HUES64 (cell line): ENCODE data around the gene DHX57.

Experiments
- H3K27ac ChIP-seq: 2 replicates; pipeline ENCODE4 v1.7.0; 2013; ENCODE audit warnings: low read depth, low read length, inconsistent platforms
- H3K27me3 ChIP-seq: 2 replicates; pipeline ENCODE4 v1.6.1; 2013; ENCODE audit warnings: mild to moderate bottlenecking, low read length; ENCODE audit not compliant: insufficient read depth
- H3K36me3 ChIP-seq: 2 replicates; pipeline ENCODE4 v1.6.1; 2013; ENCODE audit warnings: mild to moderate bottlenecking, low read length; ENCODE audit not compliant: insufficient read depth
- H3K4me1 ChIP-seq: 2 replicates; pipeline ENCODE4 v1.6.1; 2013; ENCODE audit warnings: mild to moderate bottlenecking, low read length, moderate library complexity; ENCODE audit not compliant: insufficient read depth
- H3K4me3 ChIP-seq: 2 replicates; pipeline ENCODE4 v1.5.1; 2013; ENCODE audit warnings: mild to moderate bottlenecking, low read length, moderate library complexity
- H3K9ac ChIP-seq: 2 replicates; pipeline ENCODE4 v1.6.1; 2013; ENCODE audit warnings: mild to moderate bottlenecking, low read depth, low read length
- H3K9me3 ChIP-seq: 2 replicates; pipeline ENCODE4 v1.6.1; 2013; ENCODE audit warnings: low read depth, low read length; ENCODE audit not compliant: insufficient read depth
- WGBS: fragments of 150-250, 120-280 bp; methylation state at CpG from one replicate; pipeline ENCODE4 v1.1.7; 2013; ENCODE audit warnings: missing lambda C conversion rate; 5-methylcytosine and 5-hydroxymethylcytosine counted together

The DHX57 gene

GRCh38 chr2:38898256-38898655 is 22.5 kb upstream of the DHX57 start:
- no peak overlapping the region for H3K9ac ChIP-seq
- H3K9me3 ChIP-seq: no peaks in the 10 kb centered on the region
- H3K4me3 ChIP-seq: no peak overlapping the region
- 87% methylated on average over 4 of the region's 5 CpGs for WGBS
- no peaks in the 10 kb centered on the region for H3K27me3 ChIP-seq
- H3K4me1 ChIP-seq: no peaks in the 10 kb centered on the region
- no peaks in the 10 kb centered on the region for H3K36me3 ChIP-seq
- no peak overlapping the region for H3K27ac ChIP-seq

DNA sequence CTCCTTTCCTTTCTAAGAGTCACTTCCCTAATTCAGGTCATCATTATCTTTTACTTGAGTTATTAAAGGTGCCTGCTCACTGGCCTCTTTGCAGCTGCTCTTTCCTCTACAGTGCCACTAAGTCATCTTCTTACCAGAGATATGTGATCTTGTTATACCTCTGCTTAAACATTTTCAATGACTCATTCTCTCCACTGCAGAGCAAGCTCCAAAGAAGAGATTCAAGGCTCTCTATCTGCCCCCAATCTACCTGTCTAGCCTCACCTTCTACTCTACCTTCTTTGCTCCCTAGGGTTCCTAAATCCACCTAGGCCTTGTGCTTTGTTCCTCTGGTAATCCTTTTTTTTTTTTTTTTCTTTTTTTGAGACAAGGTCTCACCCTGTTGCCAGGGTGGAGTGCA is 17.1 kb upstream of the DHX57 start:
- H3K36me3 ChIP-seq: no peaks in the 10 kb centered on the region
- no peak overlapping the region for H3K4me3 ChIP-seq
- H3K9me3 ChIP-seq: no peaks in the 10 kb centered on the region
- no peaks in the 10 kb centered on the region for H3K27me3 ChIP-seq
- H3K4me1 ChIP-seq: no peaks in the 10 kb centered on the region
- H3K27ac ChIP-seq: no peak overlapping the region
- no peak overlapping the region for H3K9ac ChIP-seq

DNA sequence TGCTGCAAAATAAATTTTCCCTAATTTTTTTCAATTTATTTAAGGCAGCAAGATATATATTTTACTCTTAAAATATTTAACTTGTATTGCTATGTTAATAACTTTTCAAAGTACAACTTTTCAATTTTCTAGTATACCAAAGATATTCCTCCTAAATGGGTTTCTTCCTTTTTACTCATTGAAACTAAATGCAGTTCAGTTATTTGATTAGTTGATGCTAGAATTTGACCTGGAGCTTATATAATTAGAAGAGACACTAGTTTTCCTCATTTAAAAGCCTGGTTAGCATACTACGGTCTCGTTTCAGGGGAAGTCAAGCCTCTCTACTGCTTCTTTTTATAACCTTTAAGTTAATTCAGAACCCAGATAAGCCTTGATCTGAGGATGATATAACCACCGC is 13.8 kb upstream of the DHX57 start, which contains the start of gene ARHGEF33:
Gene ARHGEF33 (plus strand): TSS at position 301 of the 400 bp plus-strand sequence. CDS start 29,573 bp downstream, outside the sequence.
- Histone ChIP-seq H3K4me3 (no peak within 1 kb of the TSS), H3K27me3 (no peaks in the 10 kb centered on the region), H3K9ac (no peak within 1 kb of the TSS), H3K9me3 (no peaks in the 10 kb centered on the region), H3K27ac (no peak within 1 kb of the TSS), H3K36me3 (no peaks in the 10 kb centered on the region), H3K4me1 (no peaks in the 10 kb centered on the region)
- WGBS: 98% methylated on average over 3 of the region's 3 CpGs

GRCh38 chr2:38889045-38889444 is 13.3 kb upstream of the DHX57 start:
- Histone ChIP-seq H3K4me3 (no peak overlapping the region), H3K27me3 (no peaks in the 10 kb centered on the region), H3K4me1 (no peaks in the 10 kb centered on the region), H3K9ac (no peak overlapping the region), H3K36me3 (no peaks in the 10 kb centered on the region), H3K9me3 (no peaks in the 10 kb centered on the region), H3K27ac (no peak overlapping the region)

DNA sequence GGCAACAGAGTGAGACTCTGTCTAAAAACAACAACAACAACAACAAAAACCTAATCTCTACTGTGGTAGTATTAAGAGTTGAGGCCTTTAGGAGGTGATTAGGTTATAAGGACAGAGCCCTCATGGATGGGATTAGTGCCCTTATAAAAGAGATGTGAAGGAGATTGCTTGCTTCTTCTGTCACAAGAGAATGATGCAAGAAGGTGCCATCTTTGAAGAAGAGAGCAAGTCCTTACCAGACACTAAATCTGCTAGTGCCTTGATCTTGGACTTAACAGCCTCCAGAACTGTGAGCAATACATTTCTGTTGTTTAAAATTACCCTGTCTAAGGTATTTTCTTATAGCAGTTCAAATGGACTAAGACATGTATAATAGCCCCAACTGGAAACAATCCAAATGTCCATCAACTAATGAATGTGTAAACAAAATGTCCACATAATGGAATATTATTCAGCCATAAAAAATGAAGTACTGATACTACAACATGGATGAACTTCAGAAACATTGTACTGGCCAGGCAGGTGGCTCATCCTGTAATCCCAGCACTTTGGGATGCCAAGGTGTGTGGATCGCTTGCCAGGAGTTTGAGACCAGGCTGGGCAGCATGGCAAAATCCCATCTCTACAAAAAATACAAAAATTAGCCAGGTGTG is 12.3 kb upstream of the DHX57 start:
- Histone ChIP-seq H3K9ac (no peak overlapping the region), H3K27me3 (no peaks in the 10 kb centered on the region), H3K9me3 (no peaks in the 10 kb centered on the region), H3K4me1 (no peaks in the 10 kb centered on the region), H3K4me3 (no peak overlapping the region), H3K36me3 (no peaks in the 10 kb centered on the region), H3K27ac (no peak overlapping the region)
- WGBS: 97% methylated on average over 1 of the region's 1 CpG

DNA sequence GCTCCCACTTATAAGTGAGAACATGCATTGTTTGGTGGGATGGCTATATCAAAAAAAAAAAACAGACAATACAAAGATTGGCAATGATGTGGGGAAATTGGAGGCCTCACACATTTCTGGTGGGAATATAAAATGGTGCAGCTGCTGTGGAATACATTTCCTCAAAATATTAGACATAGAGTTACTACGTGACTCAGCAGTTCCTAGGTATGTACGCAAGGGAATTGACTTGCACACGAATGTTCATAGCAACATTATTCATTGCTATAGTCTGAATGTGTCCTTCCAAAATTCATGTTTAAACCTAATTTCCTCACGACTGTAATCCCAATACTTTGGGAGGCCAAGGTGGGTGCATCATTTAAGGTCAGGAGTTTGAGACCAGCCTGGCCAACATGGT is 11.6 kb upstream of the DHX57 start:
- Histone ChIP-seq H3K9ac (no peak overlapping the region), H3K27me3 (no peaks in the 10 kb centered on the region), H3K27ac (no peak overlapping the region), H3K36me3 (no peaks in the 10 kb centered on the region), H3K4me3 (no peak overlapping the region), H3K9me3 (no peaks in the 10 kb centered on the region), H3K4me1 (no peaks in the 10 kb centered on the region)
- WGBS: 98% methylated on average over 4 of the region's 4 CpGs

- Histone ChIP-seq H3K27me3 (no peaks in the 10 kb centered on the region), H3K9ac (no peak overlapping the region), H3K9me3 (no peaks in the 10 kb centered on the region), H3K36me3 (no peaks in the 10 kb centered on the region), H3K27ac (no peak overlapping the region), H3K4me1 (no peaks in the 10 kb centered on the region), H3K4me3 (no peak overlapping the region)
Observed at GRCh38 chr2:38886063-38886462, 10.3 kb upstream of the DHX57 start.

DNA sequence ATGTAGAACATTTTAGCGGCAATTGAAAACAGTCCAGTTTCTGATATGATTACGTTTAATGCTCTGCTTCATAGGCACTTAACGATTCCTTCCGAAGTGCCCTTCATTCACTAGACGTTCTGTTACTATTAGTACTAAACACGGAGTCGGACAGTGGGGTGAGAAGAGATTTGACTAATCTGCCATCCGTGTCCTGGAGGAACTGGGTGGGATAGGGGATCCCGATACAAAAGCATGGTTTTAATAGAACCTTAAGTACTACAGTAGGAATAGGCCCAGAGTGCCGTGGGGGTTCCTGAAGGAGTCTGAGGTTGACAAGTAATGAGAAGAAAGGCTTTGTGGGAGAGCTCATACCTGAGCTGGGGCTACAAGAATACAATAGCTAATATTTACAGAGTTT is 673 bp upstream of the DHX57 start:
- Histone ChIP-seq H3K4me3 (peak overlapping the region; percentile 83), H3K9me3 (no peaks in the 10 kb centered on the region), H3K4me1 (no peaks in the 10 kb centered on the region), H3K36me3 (no peaks in the 10 kb centered on the region), H3K27me3 (no peaks in the 10 kb centered on the region), H3K9ac (peak overlapping the region; percentile 71), H3K27ac (no peak overlapping the region)
- WGBS: 30% methylated on average over 10 of the region's 10 CpGs

GRCh38 chr2:38875227-38875575 is 533 bp downstream of the DHX57 start:
- Histone ChIP-seq H3K27ac (no peak overlapping the region), H3K36me3 (no peaks in the 10 kb centered on the region), H3K9ac (peak overlapping the region; percentile 71; the same call in 1 of the 2 replicates), H3K4me1 (no peaks in the 10 kb centered on the region), H3K4me3 (peak overlapping the region; percentile 83), H3K9me3 (no peaks in the 10 kb centered on the region), H3K27me3 (no peaks in the 10 kb centered on the region)
- WGBS: under 1% methylated on average over 10 of the region's 10 CpGs

DNA sequence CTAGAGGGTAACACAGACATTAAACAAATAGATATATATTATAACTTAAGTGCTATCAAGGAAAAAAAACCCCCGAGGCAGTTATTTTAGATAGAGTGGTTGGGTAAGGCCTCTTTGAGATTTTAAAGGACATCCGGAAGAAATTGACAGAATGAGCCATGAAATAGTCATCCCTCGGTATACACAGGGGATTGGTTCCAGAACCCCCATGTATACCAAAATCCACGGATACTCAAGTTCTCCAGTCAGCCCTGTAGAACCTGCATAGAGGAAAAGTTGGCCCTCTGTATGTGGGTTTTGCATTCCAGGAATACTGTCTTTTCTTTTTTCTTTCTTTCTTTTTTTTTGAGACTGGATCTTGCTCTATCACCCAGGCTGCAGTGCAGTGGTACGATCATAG is 2.0 kb downstream of the DHX57 start:
- Histone ChIP-seq H3K27ac (no peak overlapping the region), H3K9ac (no peak overlapping the region), H3K4me3 (no peak overlapping the region), H3K36me3 (no peaks in the 10 kb centered on the region), H3K9me3 (no peaks in the 10 kb centered on the region), H3K4me1 (no peaks in the 10 kb centered on the region), H3K27me3 (no peaks in the 10 kb centered on the region)
- WGBS: 67% methylated on average over 5 of the region's 5 CpGs

DNA sequence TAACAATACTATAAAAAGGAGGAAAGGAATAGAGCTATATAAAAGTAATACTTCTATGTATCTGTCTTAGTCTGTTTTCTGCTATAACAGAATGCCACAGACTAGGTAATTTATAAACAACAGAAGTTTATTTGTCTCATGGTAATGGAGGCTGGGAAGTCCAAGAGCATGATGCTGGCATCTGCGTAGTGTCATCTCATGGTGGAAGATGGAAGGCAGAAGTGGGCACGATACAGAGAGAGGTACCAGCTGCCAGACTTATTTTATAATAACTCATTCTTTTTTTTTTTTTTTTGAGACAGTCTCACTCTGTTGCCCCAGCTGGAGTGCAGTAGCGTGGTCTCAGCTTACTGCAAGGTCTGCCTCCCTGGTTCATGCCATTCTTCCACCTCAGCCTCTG is 4.3 kb downstream of the DHX57 start:
- Histone ChIP-seq H3K36me3 (peaks cover 11% of the 10 kb centered on the region), H3K27ac (no peak overlapping the region), H3K4me1 (no peaks in the 10 kb centered on the region), H3K9me3 (no peaks in the 10 kb centered on the region), H3K27me3 (no peaks in the 10 kb centered on the region), H3K9ac (no peak overlapping the region), H3K4me3 (no peak overlapping the region)
- WGBS: 100% methylated on average over 3 of the region's 3 CpGs

DNA sequence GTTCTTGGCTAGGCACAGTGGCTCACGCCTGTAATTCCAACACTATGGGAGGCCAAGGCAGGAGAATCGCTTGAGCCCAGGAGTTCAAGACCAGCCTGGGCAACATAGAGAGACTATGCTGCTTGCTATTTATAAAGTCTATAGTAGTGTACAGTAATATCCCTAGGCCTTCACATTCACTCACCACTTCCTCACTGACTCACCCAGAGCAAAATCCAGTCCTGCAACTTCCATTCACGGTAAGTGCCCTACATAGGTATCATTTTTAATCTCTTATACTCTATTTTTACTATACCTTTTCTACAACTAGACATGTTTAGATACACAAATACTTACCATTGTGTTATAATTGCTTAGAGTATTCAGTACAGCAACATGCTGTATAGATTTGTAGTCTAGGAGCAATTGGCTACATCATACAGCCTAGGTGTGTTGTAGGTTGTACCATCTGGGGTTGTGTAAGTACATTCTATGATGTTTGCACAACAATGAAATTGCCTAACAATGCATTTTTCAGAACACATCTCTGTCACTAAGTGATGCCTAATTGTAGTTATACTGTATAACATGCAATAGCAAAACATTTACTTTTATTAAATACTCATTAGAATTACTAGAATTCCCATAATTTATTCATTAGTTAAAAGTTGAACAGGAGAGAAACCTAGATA is 8.8 kb downstream of the DHX57 start:
- H3K27me3 ChIP-seq: no peaks in the 10 kb centered on the region
- no peak overlapping the region for H3K27ac ChIP-seq
- H3K36me3 ChIP-seq: peaks cover 34% of the 10 kb centered on the region
- no peaks in the 10 kb centered on the region for H3K9me3 ChIP-seq
- H3K9ac ChIP-seq: no peak overlapping the region
- H3K4me1 ChIP-seq: no peaks in the 10 kb centered on the region
- 94% methylated on average over 3 of the region's 3 CpGs for WGBS
- no peak overlapping the region for H3K4me3 ChIP-seq
